ENCODE results near the gene TBC1D26. TPM values are rescaled to one million over a fixed set of nuclear protein-coding genes. Genes with fewer than 3 reads are reported as not detected.
"Not testable (repeated sequence)": the region's sequence is repeated elsewhere in the genome, so short reads cannot be mapped to it uniquely, and the experiment has no call there.

TBC1D26 gene
- total RNA-seq, result under 1 TPM in 2 of 4 donors, not detected in 2; 0.13 to 0.25 TPM

GRCh38 chr17:15731900-15732299, at the start of gene TBC1D26:
TSS of gene TBC1D26 (plus strand) at chr17:15732283. CDS start at chr17:15735349, 3,066 bp downstream.
- H3K4me1 ChIP-seq; H3K27me3 ChIP-seq; in situ Hi-C loops (cut with MboI; ENCODE audit: low sequenced_read_pairs in 4 of 4); DNase-seq; H3K4me3 ChIP-seq; ATAC-seq; H3K36me3 ChIP-seq; intact Hi-C loops (cut with DNase I; ENCODE audit: low total_unique reads); H3K9me3 ChIP-seq; H3K27ac ChIP-seq: not testable (repeated sequence)

GRCh38 chr17:15683135-15683534, 48.9 kb upstream of the TBC1D26 start:
- not testable (repeated sequence) for H3K4me1 ChIP-seq

GRCh38 chr17:15683824-15684478, 48.1 kb upstream of the TBC1D26 start, which contains the start of gene TRIM16:
TSS of gene TRIM16 (minus strand) at chr17:15684311. CDS start at chr17:15651609, 32,702 bp downstream.
- peak; percentile 96 to 97 for ATAC-seq

More at GRCh38 chr17:15683135-15683534, 48.9 kb upstream of the TBC1D26 start:
- H3K9me3 ChIP-seq; H3K36me3 ChIP-seq; DNase-seq; H3K27ac ChIP-seq; ATAC-seq; in situ Hi-C loops (cut with MboI; ENCODE audit: low sequenced_read_pairs in 4 of 4); H3K27me3 ChIP-seq; intact Hi-C loops (cut with DNase I; ENCODE audit: low total_unique reads): not testable (repeated sequence)
- peak overlapping the region in 1 of 4 donors; percentile 65 for H3K4me3 ChIP-seq

GRCh38 chr17:15687494-15687893, 44.6 kb upstream of the TBC1D26 start:
- ATAC-seq; H3K4me3 ChIP-seq; H3K4me1 ChIP-seq; DNase-seq; H3K9me3 ChIP-seq; H3K36me3 ChIP-seq; in situ Hi-C loops (cut with MboI; ENCODE audit: low sequenced_read_pairs in 4 of 4); intact Hi-C loops (cut with DNase I; ENCODE audit: low total_unique reads); H3K27me3 ChIP-seq; H3K27ac ChIP-seq: not testable (repeated sequence)

More at GRCh38 chr17:15683824-15684478, 48.1 kb upstream of the TBC1D26 start, which contains the start of gene TRIM16:
- H3K36me3 ChIP-seq; H3K27me3 ChIP-seq; H3K4me1 ChIP-seq; in situ Hi-C loops (cut with MboI; ENCODE audit: low sequenced_read_pairs in 4 of 4); H3K9me3 ChIP-seq; intact Hi-C loops (cut with DNase I; ENCODE audit: low total_unique reads): not testable (repeated sequence)
- Histone ChIP-seq H3K4me3 (peak within 1 kb of the TSS; percentile 58 to 80 (median 70)), H3K27ac (peak within 1 kb of the TSS; percentile 69 to 85 (median 79))
- peak; percentile 7 to 51 for TF ChIP-seq POLR2A (IDR thresholded peaks at IDR 0.05)
- DNase-seq, result peak; percentile 46 to 71

GRCh38 chr17:15698967-15699366, 33.1 kb upstream of the TBC1D26 start:
- Histone ChIP-seq H3K27ac (peak overlapping the region in 3 of 4 donors; percentile 49 to 58 (median 49)), H3K4me3 (peak overlapping the region; percentile 63 to 76 (median 67))
- ATAC-seq, result peak in 1 of 2 donors; percentile 18
- in situ Hi-C loops (cut with MboI; ENCODE audit: low sequenced_read_pairs in 4 of 4); DNase-seq; H3K36me3 ChIP-seq; H3K4me1 ChIP-seq; H3K27me3 ChIP-seq; H3K9me3 ChIP-seq; intact Hi-C loops (cut with DNase I; ENCODE audit: low total_unique reads): not testable (repeated sequence)

DNA sequence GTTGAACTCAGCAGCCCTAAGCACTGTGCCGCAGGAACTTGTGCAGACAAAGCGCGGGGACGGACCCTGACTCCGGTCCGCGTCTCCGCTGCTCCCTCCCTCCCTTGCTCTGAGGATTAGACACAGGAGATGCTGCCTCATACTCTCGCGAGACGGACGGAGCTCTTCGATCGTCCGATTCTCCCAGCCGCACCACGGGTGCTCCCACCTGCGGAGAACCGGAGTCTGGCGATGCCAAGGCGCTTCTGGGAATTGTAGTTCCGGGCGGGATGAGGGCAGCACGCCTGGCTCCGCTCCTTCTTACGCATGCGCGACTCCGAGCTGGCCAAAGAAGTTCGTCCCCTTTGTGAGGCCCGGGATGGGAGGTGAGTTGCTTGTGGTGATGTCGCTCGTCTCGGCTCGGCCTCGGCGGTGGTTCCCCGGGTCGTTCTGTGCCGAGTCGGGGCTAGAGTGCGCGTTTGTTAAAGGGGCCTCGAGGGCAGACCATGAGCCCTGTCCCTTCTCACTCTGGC, 32.6 kb upstream of the TBC1D26 start, which contains the start of gene ZNF286A:
Gene ZNF286A, plus strand, starts transcription at position 340 of the 512 bp plus-strand sequence. CDS start 578 bp downstream, outside the sequence.
- DNase-seq, result peak; percentile 98 to 100
- H3K9me3 ChIP-seq; intact Hi-C loops (cut with DNase I; ENCODE audit: low total_unique reads); H3K36me3 ChIP-seq; H3K27me3 ChIP-seq; in situ Hi-C loops (cut with MboI; ENCODE audit: low sequenced_read_pairs in 4 of 4); H3K4me1 ChIP-seq: not testable (repeated sequence)
- Histone ChIP-seq H3K4me3 (peak within 1 kb of the TSS; percentile 63 to 76 (median 67)), H3K27ac (peak within 1 kb of the TSS in 3 of 4 donors; percentile 49 to 68 (median 58))
- ATAC-seq, result peak; percentile 100
- TF ChIP-seq POLR2A (IDR thresholded peaks at IDR 0.05), result peak; percentile 38 to 44

DNA sequence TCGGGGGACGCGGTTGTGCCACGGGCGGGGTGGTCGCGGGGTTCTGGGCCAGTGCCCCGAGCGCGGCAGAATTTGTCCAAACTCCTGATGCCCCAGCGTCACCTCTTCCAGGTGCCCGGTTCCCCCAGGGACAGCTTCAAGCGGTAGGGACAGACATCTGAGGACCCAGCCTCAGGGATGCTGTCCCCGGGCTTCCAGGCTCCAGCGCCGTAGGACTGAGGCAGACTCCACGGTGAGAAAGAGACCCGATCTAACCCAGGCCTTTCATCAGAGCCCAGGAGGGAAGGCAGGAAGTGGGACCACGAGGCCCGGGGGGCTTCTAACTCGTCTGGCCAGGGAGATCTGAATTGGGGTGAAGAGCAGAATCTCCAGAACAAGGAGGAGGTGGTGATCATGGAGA, 32.1 kb upstream of the TBC1D26 start:
- H3K4me1 ChIP-seq; intact Hi-C loops (cut with DNase I; ENCODE audit: low total_unique reads); in situ Hi-C loops (cut with MboI; ENCODE audit: low sequenced_read_pairs in 4 of 4); H3K27me3 ChIP-seq; H3K36me3 ChIP-seq; DNase-seq; H3K9me3 ChIP-seq: not testable (repeated sequence)
- peak in 1 of 2 donors; percentile 3 for ATAC-seq
- peak overlapping the region in 3 of 4 donors; percentile 49 to 68 (median 58) for H3K27ac ChIP-seq
- peak overlapping the region; percentile 63 to 76 (median 67) for H3K4me3 ChIP-seq

- ATAC-seq; in situ Hi-C loops (cut with MboI; ENCODE audit: low sequenced_read_pairs in 4 of 4); H3K27ac ChIP-seq; H3K9me3 ChIP-seq; DNase-seq; H3K4me3 ChIP-seq; intact Hi-C loops (cut with DNase I; ENCODE audit: low total_unique reads); H3K4me1 ChIP-seq; H3K27me3 ChIP-seq: not testable (repeated sequence)
- H3K36me3 ChIP-seq, result peaks cover 0 to 12% of the 10 kb centered on the region in 2 donors
These were observed 27.8 kb upstream of the TBC1D26 start for GRCh38 chr17:15704239-15704638.

DNA sequence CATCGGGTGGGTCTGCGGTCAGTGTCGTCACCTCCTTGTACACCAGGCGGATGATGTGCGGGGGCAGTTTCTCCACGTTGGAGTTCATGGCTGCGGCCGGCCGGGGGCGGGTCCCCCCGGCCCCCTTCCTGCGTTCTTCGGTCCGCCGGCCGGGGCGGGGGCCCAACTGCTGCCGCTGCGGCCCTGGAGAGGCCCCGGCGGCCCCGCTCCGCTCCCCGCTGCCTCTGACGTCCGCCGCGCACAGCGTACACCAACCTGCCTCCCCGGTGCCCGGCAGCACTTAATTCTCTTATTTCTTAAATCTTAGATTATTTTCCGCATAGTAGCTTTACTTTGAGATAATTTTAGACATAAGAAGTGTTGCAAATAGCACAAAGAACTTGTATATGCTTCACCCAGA, 27.3 kb upstream of the TBC1D26 start:
- in situ Hi-C loops (cut with MboI; ENCODE audit: low sequenced_read_pairs in 4 of 4); H3K9me3 ChIP-seq; H3K4me1 ChIP-seq; DNase-seq; intact Hi-C loops (cut with DNase I; ENCODE audit: low total_unique reads); H3K27me3 ChIP-seq; ATAC-seq; H3K27ac ChIP-seq; H3K4me3 ChIP-seq: not testable (repeated sequence)
- peaks cover 0 to 12% of the 10 kb centered on the region in 2 donors for H3K36me3 ChIP-seq

- H3K4me1 ChIP-seq; DNase-seq; H3K9me3 ChIP-seq; H3K27me3 ChIP-seq; H3K27ac ChIP-seq; ATAC-seq; in situ Hi-C loops (cut with MboI; ENCODE audit: low sequenced_read_pairs in 4 of 4); H3K4me3 ChIP-seq; intact Hi-C loops (cut with DNase I; ENCODE audit: low total_unique reads): not testable (repeated sequence)
- H3K36me3 ChIP-seq, result peaks cover 0 to 12% of the 10 kb centered on the region in 2 donors
These were observed 23.2 kb upstream of the TBC1D26 start for GRCh38 chr17:15708879-15709278.

DNA sequence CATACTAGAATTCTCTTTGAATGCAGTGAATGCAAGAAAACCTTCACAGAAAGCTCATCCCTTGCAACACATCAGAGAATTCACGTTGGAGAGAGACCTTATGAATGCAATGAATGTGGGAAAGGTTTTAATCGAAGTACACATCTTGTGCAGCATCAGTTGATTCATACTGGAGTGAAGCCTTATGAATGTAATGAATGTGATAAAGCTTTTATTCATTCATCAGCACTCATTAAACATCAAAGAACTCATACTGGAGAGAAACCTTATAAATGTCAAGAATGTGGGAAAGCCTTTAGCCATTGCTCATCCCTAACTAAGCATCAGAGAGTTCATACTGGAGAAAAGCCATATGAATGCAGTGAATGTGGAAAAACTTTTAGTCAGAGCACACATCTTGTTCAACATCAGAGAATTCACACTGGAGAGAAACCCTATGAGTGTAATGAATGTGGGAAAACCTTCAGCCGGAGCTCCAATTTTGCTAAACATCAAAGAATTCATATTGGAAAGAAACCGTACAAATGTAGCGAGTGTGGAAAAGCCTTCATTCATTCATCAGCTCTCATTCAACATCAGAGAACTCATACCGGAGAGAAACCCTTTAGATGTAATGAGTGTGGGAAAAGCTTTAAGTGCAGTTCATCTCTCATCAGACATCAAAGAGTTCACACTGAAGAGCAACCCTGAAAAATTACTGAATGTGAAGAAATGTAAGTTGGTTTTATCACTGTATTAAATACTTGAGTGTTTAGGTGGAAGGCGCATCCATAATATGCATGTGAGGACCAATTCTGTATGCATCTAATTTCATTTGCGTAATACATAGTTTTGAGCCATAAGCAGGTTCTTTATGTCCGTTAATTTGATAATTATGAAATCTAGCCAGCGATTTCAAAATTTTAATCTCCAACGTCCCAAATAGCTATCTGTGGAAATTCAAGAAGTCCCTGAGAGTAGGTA, 15.2 kb upstream of the TBC1D26 start:
- peak overlapping the region in 1 of 4 donors; percentile 28 for H3K4me3 ChIP-seq
- DNase-seq; intact Hi-C loops (cut with DNase I; ENCODE audit: low total_unique reads); H3K27ac ChIP-seq; H3K36me3 ChIP-seq; H3K27me3 ChIP-seq; ATAC-seq; H3K4me1 ChIP-seq; in situ Hi-C loops (cut with MboI; ENCODE audit: low sequenced_read_pairs in 4 of 4): not testable (repeated sequence)
- H3K9me3 ChIP-seq, result peaks cover 0 to 17% (median 0%) of the 10 kb centered on the region in 3 donors
